Natural killer cell (primary cell): Measurements from ENCODE around the gene UBC. TPM values are rescaled to one million over a fixed set of nuclear protein-coding genes. Genes with fewer than 3 reads are reported as not detected.

Experiments used
- ATAC-seq, 3 donors: fragments of 150-1000 bp in 2 of 3; fragments of 200-7000 bp in 1 of 3; cut with Tn5 transposase; 1 replicate in 1 of 3; 2 replicates in 2 of 3; pipeline ENCODE4 v1.10.0; 2021; ENCODE audit warnings: mild to moderate bottlenecking in 2 of 3, moderate library complexity in 2 of 3
- DNase-seq, 2 donors: peaks; one replicate each; pipeline versions ENCODE4 v3.0.0 to v3.0.0-alpha.2; 2013 to 2021; ENCODE audit warnings: mixed read lengths in 1 of 2
- H3K27ac ChIP-seq: one replicate; pipeline ENCODE4 v1.5.1; 2013; ENCODE audit warnings: mild to moderate bottlenecking, low read length
- H3K27me3 ChIP-seq: one replicate; pipeline ENCODE4 v1.6.1; 2013; ENCODE audit warnings: low read length; ENCODE audit not compliant: control insufficient read depth, insufficient read depth
- H3K36me3 ChIP-seq: one replicate; pipeline ENCODE4 v1.6.1; 2013; ENCODE audit warnings: low read length; ENCODE audit not compliant: control insufficient read depth, insufficient read depth
- H3K4me1 ChIP-seq: one replicate; pipeline ENCODE4 v1.6.1; 2013; ENCODE audit warnings: low read length; ENCODE audit not compliant: control insufficient read depth, insufficient read depth
- H3K4me3 ChIP-seq: one replicate; pipeline ENCODE4 v1.5.1; 2013; ENCODE audit warnings: low read length
- H3K9me3 ChIP-seq: one replicate; pipeline ENCODE4 v1.6.1; 2013; ENCODE audit warnings: low read length; ENCODE audit not compliant: control insufficient read depth, insufficient read depth
- H3K27ac Mint-ChIP-seq, 2 donors: one replicate each; pipeline ENCODE4 v1.8.0; 2022; ENCODE audit warnings: mild to moderate bottlenecking in 2 of 2, mixed read lengths in 2 of 2, moderate library complexity in 1 of 2
- H3K27me3 Mint-ChIP-seq, 2 donors: one replicate each; pipeline ENCODE4 v1.8.0; 2022; ENCODE audit warnings: low read depth in 2 of 2, mixed read lengths in 2 of 2
- H3K36me3 Mint-ChIP-seq: one replicate; pipeline ENCODE4 v1.8.0; 2022; ENCODE audit warnings: mixed read lengths
- H3K4me1 Mint-ChIP-seq, 2 donors: one replicate each; pipeline ENCODE4 v1.8.0; 2022; ENCODE audit warnings: mixed read lengths in 2 of 2
- H3K4me3 Mint-ChIP-seq: one replicate; pipeline ENCODE4 v1.8.0; 2022; ENCODE audit warnings: mild to moderate bottlenecking, moderate library complexity, mixed read lengths
- H3K9me3 Mint-ChIP-seq, 2 donors: one replicate each; pipeline ENCODE4 v1.8.0; 2022; ENCODE audit warnings: mixed read lengths in 2 of 2
- WGBS: methylation state at CpG from one replicate; pipeline ENCODE4 v1.1.7; 2013; ENCODE audit warnings: missing lambda C conversion rate; ENCODE audit not compliant: insufficient coverage; 5-methylcytosine and 5-hydroxymethylcytosine counted together
- intact Hi-C: fragments of 100-400 bp; cut with micrococcal nuclease; formaldehyde crosslinking; loops from one replicate; pipeline ENCODE4 v1.14.2; 2022
- total RNA-seq, 4 donors: library from RNA; stranded (reverse); fragments of 120-200 nt in 1 of 4; gene quantifications; one replicate each; pipeline versions ENCODE4 v1.2.3 to v1.2.4, GENCODE V29; 2013 to 2022
- TF ChIP-seq, protein P1 (sequence below): fragments of 200-600 bp; IDR thresholded peaks from one replicate; pipeline ENCODE4 v1.8.0; 2022; ENCODE audit warnings: antibody characterized with exemption

The UBC gene
- total RNA-seq, 3 donors from 2014 or later (not counting 1 experiment from before 2014, with no cell fraction given) = 1,276 to 1,737 (median 1,334) TPM

DNA sequence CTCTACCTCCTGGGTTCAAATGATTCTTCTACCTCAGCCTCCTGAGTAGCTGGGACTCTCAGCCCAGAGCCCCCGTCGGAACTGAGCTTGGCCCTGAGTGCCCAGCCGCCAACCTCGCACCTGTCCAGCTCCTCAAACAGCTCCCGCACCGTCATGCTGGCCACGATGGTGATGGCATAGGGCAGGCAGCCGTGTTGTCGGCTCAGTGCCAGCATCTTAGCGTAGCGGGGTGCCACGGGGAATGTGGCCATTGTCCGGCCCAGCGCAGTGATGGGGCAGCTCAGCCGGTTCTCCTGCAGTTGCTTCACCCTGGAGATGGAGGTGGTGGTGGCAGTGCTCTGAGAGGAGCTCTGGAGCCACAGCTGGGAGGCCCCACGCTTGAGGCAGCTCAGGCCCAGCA lies 42.1 kb upstream of the UBC start:
- Histone ChIP-seq H3K27ac (no peak overlapping the region), H3K4me3 (no peak overlapping the region), H3K4me1 (no peaks in the 10 kb centered on the region), H3K27me3 (no peaks in the 10 kb centered on the region), H3K9me3 (no peaks in the 10 kb centered on the region), H3K36me3 (peaks cover 59% of the 10 kb centered on the region)
- 98% methylated on average over 16 of the region's 16 CpGs for WGBS
- no peaks in the 10 kb centered on the region for H3K4me1 Mint-ChIP-seq
- no peak for DNase-seq
- H3K27ac Mint-ChIP-seq = peak overlapping the region in 1 of 2 donors; percentile 10
- TF ChIP-seq, protein P1, sequence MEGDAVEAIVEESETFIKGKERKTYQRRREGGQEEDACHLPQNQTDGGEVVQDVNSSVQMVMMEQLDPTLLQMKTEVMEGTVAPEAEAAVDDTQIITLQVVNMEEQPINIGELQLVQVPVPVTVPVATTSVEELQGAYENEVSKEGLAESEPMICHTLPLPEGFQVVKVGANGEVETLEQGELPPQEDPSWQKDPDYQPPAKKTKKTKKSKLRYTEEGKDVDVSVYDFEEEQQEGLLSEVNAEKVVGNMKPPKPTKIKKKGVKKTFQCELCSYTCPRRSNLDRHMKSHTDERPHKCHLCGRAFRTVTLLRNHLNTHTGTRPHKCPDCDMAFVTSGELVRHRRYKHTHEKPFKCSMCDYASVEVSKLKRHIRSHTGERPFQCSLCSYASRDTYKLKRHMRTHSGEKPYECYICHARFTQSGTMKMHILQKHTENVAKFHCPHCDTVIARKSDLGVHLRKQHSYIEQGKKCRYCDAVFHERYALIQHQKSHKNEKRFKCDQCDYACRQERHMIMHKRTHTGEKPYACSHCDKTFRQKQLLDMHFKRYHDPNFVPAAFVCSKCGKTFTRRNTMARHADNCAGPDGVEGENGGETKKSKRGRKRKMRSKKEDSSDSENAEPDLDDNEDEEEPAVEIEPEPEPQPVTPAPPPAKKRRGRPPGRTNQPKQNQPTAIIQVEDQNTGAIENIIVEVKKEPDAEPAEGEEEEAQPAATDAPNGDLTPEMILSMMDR = no peak
- no peak overlapping the region for H3K4me3 Mint-ChIP-seq
- H3K36me3 Mint-ChIP-seq = no peaks in the 10 kb centered on the region
- ATAC-seq = no peak
- intact Hi-C loops = no loop called here
- H3K9me3 Mint-ChIP-seq = no peaks in the 10 kb centered on the region
- H3K27me3 Mint-ChIP-seq = no peaks in the 10 kb centered on the region

DNA sequence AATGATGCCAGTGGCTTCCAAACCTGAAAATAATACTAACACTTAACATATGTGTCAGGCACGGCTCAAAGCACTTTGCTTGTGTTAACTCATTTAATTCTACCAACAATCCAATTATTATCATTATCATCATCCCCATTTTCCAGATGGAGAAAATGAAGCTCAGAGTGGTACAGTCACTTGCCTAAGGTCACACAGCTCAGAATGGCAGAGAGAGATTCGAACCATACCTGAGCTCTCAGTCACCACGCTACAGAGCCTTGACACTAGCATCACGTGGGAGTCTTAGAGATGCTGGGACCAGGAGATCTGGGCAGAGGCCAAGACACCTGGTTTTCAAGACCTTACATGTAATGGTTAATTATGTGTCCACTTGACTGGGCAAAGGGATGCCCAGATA lies 40.3 kb upstream of the UBC start:
- H3K9me3 Mint-ChIP-seq = no peaks in the 10 kb centered on the region
- intact Hi-C loops = no loop called here
- no peak overlapping the region for H3K27ac ChIP-seq
- no peaks in the 10 kb centered on the region for H3K27me3 Mint-ChIP-seq
- no peaks in the 10 kb centered on the region for H3K4me1 ChIP-seq
- peaks cover 64% of the 10 kb centered on the region for H3K36me3 ChIP-seq
- H3K27ac Mint-ChIP-seq = no peak overlapping the region
- no peaks in the 10 kb centered on the region for H3K27me3 ChIP-seq
- ATAC-seq (no peak), DNase-seq (no peak)
- H3K4me1 Mint-ChIP-seq = no peaks in the 10 kb centered on the region
- no peak overlapping the region for H3K4me3 ChIP-seq
- no peaks in the 10 kb centered on the region for H3K9me3 ChIP-seq
- H3K36me3 Mint-ChIP-seq = peaks cover under 1% of the 10 kb centered on the region
- 96% methylated on average over 4 of the region's 4 CpGs for WGBS
- H3K4me3 Mint-ChIP-seq = no peak overlapping the region
- TF ChIP-seq, protein P1 = no peak

DNA sequence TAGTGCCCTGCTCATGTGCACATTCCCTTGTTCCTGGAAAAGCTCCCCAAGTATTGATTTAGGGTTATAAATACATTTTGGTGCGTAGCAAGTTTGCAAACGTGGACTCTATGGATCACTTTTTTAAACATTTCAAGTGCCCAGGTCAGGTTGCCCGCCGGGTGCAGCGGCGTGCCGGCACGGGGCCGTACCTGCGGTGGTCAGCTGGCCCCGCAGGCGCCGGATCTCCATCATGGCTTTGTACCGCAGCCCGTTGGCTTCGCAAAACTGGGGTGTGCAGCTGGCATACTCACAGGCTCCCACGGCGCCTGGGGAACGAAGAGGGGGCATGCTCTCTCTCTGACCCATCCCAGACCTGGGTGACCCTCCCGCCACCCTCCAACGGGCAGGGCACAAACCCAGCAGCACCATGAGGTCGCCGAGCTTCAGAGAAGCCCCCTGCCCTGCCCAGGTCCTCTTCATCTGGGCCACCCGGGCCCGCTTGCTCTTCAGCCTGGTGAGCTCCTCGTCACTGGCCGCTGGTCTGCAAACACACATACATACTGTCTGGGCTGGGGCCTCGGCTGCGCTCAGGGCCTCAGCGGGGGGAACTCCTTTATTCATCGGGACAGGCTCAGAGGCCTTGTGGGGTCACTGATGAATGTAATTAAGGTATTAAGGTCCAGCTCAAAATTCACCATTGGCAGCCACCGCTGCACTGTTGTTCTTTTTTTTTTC lies 39.4 kb upstream of the UBC start:
- Histone ChIP-seq H3K4me1 (no peaks in the 10 kb centered on the region), H3K36me3 (peaks cover 68% of the 10 kb centered on the region), H3K27ac (no peak overlapping the region), H3K27me3 (no peaks in the 10 kb centered on the region), H3K4me3 (no peak overlapping the region), H3K9me3 (no peaks in the 10 kb centered on the region)
- H3K36me3 Mint-ChIP-seq = peaks cover 7% of the 10 kb centered on the region
- H3K27ac Mint-ChIP-seq = no peak overlapping the region
- TF ChIP-seq, protein P1 = no peak
- no peaks in the 10 kb centered on the region for H3K9me3 Mint-ChIP-seq
- DNase-seq = no peak
- H3K4me1 Mint-ChIP-seq = no peaks in the 10 kb centered on the region
- intact Hi-C loops = no loop called here
- no peak for ATAC-seq
- H3K27me3 Mint-ChIP-seq = no peaks in the 10 kb centered on the region
- H3K4me3 Mint-ChIP-seq = no peak overlapping the region
- WGBS = 96% methylated on average over 32 of the region's 32 CpGs

DNA sequence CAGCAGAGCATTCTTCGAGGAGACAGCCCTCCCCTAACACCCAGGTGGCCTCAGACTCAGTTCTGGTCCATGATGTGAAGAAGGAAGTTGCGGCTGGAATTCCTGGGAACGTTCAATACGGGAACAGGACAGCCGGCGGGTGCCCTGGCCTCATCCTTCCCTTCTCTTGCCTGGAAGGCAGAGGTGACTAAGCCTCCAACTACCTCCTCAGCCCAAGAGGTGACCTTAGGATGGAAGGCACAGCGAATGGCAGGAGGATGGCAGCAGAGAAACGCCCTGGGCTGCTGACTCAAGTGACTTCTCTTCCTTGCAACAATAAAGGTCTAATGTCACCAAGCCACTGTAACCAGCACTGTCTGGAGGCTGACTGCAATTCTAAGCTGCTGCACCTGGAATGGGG lies 38.4 kb upstream of the UBC start:
- H3K36me3 ChIP-seq = peaks cover 65% of the 10 kb centered on the region
- H3K9me3 ChIP-seq = no peaks in the 10 kb centered on the region
- no peak overlapping the region for H3K27ac ChIP-seq
- H3K4me3 ChIP-seq = no peak overlapping the region
- ATAC-seq (no peak), DNase-seq (no peak)
- intact Hi-C loops = no loop called here
- Mint-ChIP-seq H3K27ac (no peak overlapping the region), H3K9me3 (no peaks in the 10 kb centered on the region), H3K27me3 (no peaks in the 10 kb centered on the region), H3K4me1 (no peaks in the 10 kb centered on the region), H3K4me3 (no peak overlapping the region), H3K36me3 (peaks cover 7% of the 10 kb centered on the region)
- WGBS = 65% methylated on average over 8 of the region's 8 CpGs
- no peaks in the 10 kb centered on the region for H3K4me1 ChIP-seq
- TF ChIP-seq, protein P1 = no peak
- no peaks in the 10 kb centered on the region for H3K27me3 ChIP-seq
